Keratinocyte (primary cell): ENCODE results near the gene CISH. TPM values are rescaled to one million over a fixed set of nuclear protein-coding genes. Genes with fewer than 3 reads are reported as not detected.

Experiments used
- DNase-seq: peaks from one replicate; pipeline ENCODE4 v3.0.0-alpha.2; 2011; ENCODE audit warnings: low read depth, missing footprints, low spot score
- FAIRE-seq: peaks from 2 replicates; lab custom pipeline; 2011; peaks lifted over from hg19 to GRCh38; lab: Jason Lieb, UNC
- H2AFZ ChIP-seq: 2 replicates; pipeline ENCODE4 v1.6.0; 2012; ENCODE audit warnings: low read length, control low read depth, inconsistent platforms; ENCODE audit not compliant: control insufficient read depth
- H3K27ac ChIP-seq: 2 replicates; pipeline ENCODE4 v1.5.1; 2011; ENCODE audit warnings: low read length; ENCODE audit not compliant: control insufficient read depth, insufficient read depth
- H3K27me3 ChIP-seq: 3 replicates; pipeline ENCODE4 v1.6.0; 2011; ENCODE audit warnings: low read length; ENCODE audit not compliant: control insufficient read depth, insufficient read depth; ENCODE audit errors: extremely low read depth
- H3K36me3 ChIP-seq, 2 experiments: 2 replicates in 1 of 2; 3 replicates in 1 of 2; pipeline ENCODE4 v1.5.1; 2011; ENCODE audit warnings: low read length in 2 of 2, mild to moderate bottlenecking in 1 of 2; ENCODE audit not compliant: control insufficient read depth in 2 of 2, insufficient read depth in 2 of 2; ENCODE audit errors: extremely low read depth in 1 of 2
- H3K4me1 ChIP-seq: 3 replicates; pipeline ENCODE4 v1.5.1; 2011; ENCODE audit warnings: low read length; ENCODE audit not compliant: control insufficient read depth, insufficient read depth; ENCODE audit errors: extremely low read depth
- H3K4me2 ChIP-seq: 3 replicates; pipeline ENCODE4 v1.6.0; 2011; ENCODE audit warnings: low read depth, low read length; ENCODE audit not compliant: control insufficient read depth, insufficient read depth; ENCODE audit errors: extremely low read depth
- H3K4me3 ChIP-seq, 3 experiments: fragments of 200-600 bp in 1 of 3; sonication (generic) in 1 of 3; 2 replicates in 2 of 3; 3 replicates in 1 of 3; pipeline ENCODE4 v1.5.1; 2011 to 2016; ENCODE audit warnings: low read length in 3 of 3, mild to moderate bottlenecking in 3 of 3, control low read depth in 2 of 3, inconsistent platforms in 1 of 3, low read depth in 1 of 3, mixed read lengths in 1 of 3, mixed run types in 1 of 3, moderate library complexity in 1 of 3; ENCODE audit not compliant: control insufficient read depth in 2 of 3, insufficient read depth in 2 of 3; ENCODE audit errors: extremely low read depth in 1 of 3
- H3K79me2 ChIP-seq: 2 replicates; pipeline ENCODE4 v1.6.0; 2012; ENCODE audit warnings: low read length; ENCODE audit not compliant: control insufficient read depth, insufficient read depth
- H3K9ac ChIP-seq: 3 replicates; pipeline ENCODE4 v1.6.0; 2011; ENCODE audit warnings: low read length; ENCODE audit not compliant: control insufficient read depth, insufficient read depth; ENCODE audit errors: extremely low read depth
- H3K9me1 ChIP-seq: 3 replicates; pipeline ENCODE4 v1.6.0; 2011; ENCODE audit warnings: low read length; ENCODE audit not compliant: control insufficient read depth, insufficient read depth; ENCODE audit errors: extremely low read depth
- H3K9me3 ChIP-seq: 2 replicates; pipeline ENCODE4 v1.5.1; 2012; ENCODE audit warnings: low read depth, low read length; ENCODE audit not compliant: control insufficient read depth
- H4K20me1 ChIP-seq: 3 replicates; pipeline ENCODE4 v1.6.0; 2011; ENCODE audit warnings: low read length; ENCODE audit not compliant: control insufficient read depth, insufficient read depth; ENCODE audit errors: extremely low read depth
- CTCF ChIP-seq, 3 experiments: IDR thresholded peaks in 1 of 3; conservative IDR thresholded peaks in 1 of 3; optimal IDR thresholded peaks in 1 of 3; 2 replicates in 2 of 3; 3 replicates in 1 of 3; pipeline versions ENCODE3 to v1.5.1; 2011; ENCODE audit warnings: low read length in 3 of 3, mild to moderate bottlenecking in 3 of 3, moderate library complexity in 2 of 3, control low read depth in 1 of 3, inconsistent platforms in 1 of 3; ENCODE audit not compliant: insufficient read depth in 2 of 3; ENCODE audit errors: extremely low read depth in 1 of 3
- EZH2 ChIP-seq: IDR thresholded peaks from one replicate; pipeline ENCODE4 v1.6.1; 2012; ENCODE audit warnings: inconsistent platforms, mild to moderate bottlenecking, low read length, moderate library complexity
- dilution Hi-C: fragments of 300-500 bp; cut with MboI; formaldehyde crosslinking; loops from one replicate; pipeline ENCODE4 v1.7.0; 2020; ENCODE audit warnings: low sequenced_read_pairs; ENCODE audit not compliant: extremely low pct_ligation_motif_present
- polyA plus RNA-seq, 5 experiments: library from polyadenylated mRNA; depleted of rRNA in 3 of 5; stranded (reverse) in 3 of 5; stranded (forward) in 1 of 5; unstranded in 1 of 5; fragments of >200 nt; gene quantifications; 1 replicate in 1 of 5; 2 replicates in 3 of 5; 3 replicates in 1 of 5; pipeline versions ENCODE4 v1.2.1 to v1.2.3, GENCODE V29; 2011 to 2012; ENCODE audit warnings: missing spikeins in 2 of 5, low read depth in 1 of 5, low replicate concordance in 1 of 5

The CISH gene
- polyA plus RNA-seq, 1 donor (not counting 4 experiments of a cell fraction or from before 2014, with no cell fraction given): 1.8 TPM

- Histone ChIP-seq H3K36me3 (peaks cover 23 to 32% of the 10 kb centered on the region in 2 experiments), H3K79me2 (no peaks in the 10 kb centered on the region), H3K9me1 (no peaks in the 10 kb centered on the region), H3K9ac (no peak overlapping the region), H3K9me3 (no peaks in the 10 kb centered on the region), H3K27ac (no peak overlapping the region), H3K27me3 (no peaks in the 10 kb centered on the region), H3K4me1 (peaks cover 7% of the 10 kb centered on the region), H3K4me2 (no peak overlapping the region), H2AFZ (no peak overlapping the region), H3K4me3 (no peak overlapping the region), H4K20me1 (no peaks in the 10 kb centered on the region)
- dilution Hi-C loops: no loop called here
- no peak for DNase-seq
- FAIRE-seq: no peak
- TF ChIP-seq EZH2 (no peak), CTCF (optimal IDR thresholded peaks at IDR 0.05 in 1 of 3, IDR thresholded peaks at IDR 0.05 in 1 of 3, conservative IDR thresholded peaks at IDR 0.05 in 1 of 3; ENCODE audit: extremely low read depth in 1 of 3, insufficient read depth in 2 of 3, low read length in 3 of 3) (no peak)
Observed at GRCh38 chr3:50577348-50577747, 34.2 kb downstream of the CISH start.

GRCh38 chr3:50575372-50575771, 36.2 kb downstream of the CISH start:
- no peaks in the 10 kb centered on the region for H3K79me2 ChIP-seq
- H4K20me1 ChIP-seq: no peaks in the 10 kb centered on the region
- no peaks in the 10 kb centered on the region for H3K9me1 ChIP-seq
- H3K36me3 ChIP-seq: peaks cover 14 to 25% of the 10 kb centered on the region in 2 experiments
- H3K4me2 ChIP-seq: no peak overlapping the region
- TF ChIP-seq CTCF (optimal IDR thresholded peaks at IDR 0.05 in 1 of 3, IDR thresholded peaks at IDR 0.05 in 1 of 3, conservative IDR thresholded peaks at IDR 0.05 in 1 of 3; ENCODE audit: extremely low read depth in 1 of 3, insufficient read depth in 2 of 3, low read length in 3 of 3): no peak
- no peak for TF ChIP-seq EZH2
- H3K27me3 ChIP-seq: no peaks in the 10 kb centered on the region
- no peak overlapping the region for H3K4me3 ChIP-seq
- H3K4me1 ChIP-seq: peaks cover 9% of the 10 kb centered on the region
- no peak overlapping the region for H2AFZ ChIP-seq
- dilution Hi-C loops: no loop called here
- no peak overlapping the region for H3K27ac ChIP-seq
- DNase-seq (no peak), FAIRE-seq (no peak)
- no peaks in the 10 kb centered on the region for H3K9me3 ChIP-seq
- no peak overlapping the region for H3K9ac ChIP-seq
